PC-3 (cell line): ENCODE measurements around the gene VTCN1. TPM values are rescaled to one million over a fixed set of nuclear protein-coding genes. Genes with fewer than 3 reads are reported as not detected.

Experiments used
- ATAC-seq: fragments of 200-7000 bp; cut with Tn5 transposase; 2 replicates; pipeline ENCODE4 v1.9.1; 2020; ENCODE audit warnings: mild to moderate bottlenecking, moderate library complexity
- BruUV-seq: library from RNA; stranded (reverse); fragments of 400-500 nt; replicated peaks from 2 replicates; lab custom pipeline; 2021; lab: Mats Ljungman, UMichigan
- CTCF ChIA-PET: fragments of 300-600 bp; sonication (Branson Sonifier 250); formaldehyde crosslinking; loops from one replicate; lab custom pipeline; 2022; ENCODE audit warnings: antibody characterized with exemption; lab: Charles Lee
- POLR2A ChIA-PET: fragments of 300-600 bp; sonication (Branson Sonifier 250); formaldehyde crosslinking; loops from one replicate; lab custom pipeline; 2022; ENCODE audit warnings: antibody characterized with exemption; ENCODE audit not compliant: unreplicated experiment; lab: Charles Lee
- DNase-seq: peaks from one replicate; pipeline ENCODE4 v3.0.0-alpha.2; 2015
- H2AFZ ChIP-seq: fragments of 300-600 bp; sonication (generic); 2 replicates; pipeline ENCODE4 v1.6.0; 2016; ENCODE audit warnings: antibody characterized with exemption, low read length
- H3F3A ChIP-seq: fragments of 300-600 bp; sonication (generic); one replicate; pipeline ENCODE4 v1.6.0; 2017; ENCODE audit warnings: antibody characterized with exemption, low read length, control low read depth, mild to moderate bottlenecking; ENCODE audit not compliant: unreplicated experiment
- H3K27ac ChIP-seq: fragments of 300-600 bp; sonication (generic); 2 replicates; pipeline ENCODE4 v1.5.1; 2016; ENCODE audit warnings: mild to moderate bottlenecking, low read length
- H3K27me3 ChIP-seq: fragments of 300-600 bp; sonication (generic); 2 replicates; pipeline ENCODE4 v1.6.1; 2016; ENCODE audit warnings: low read length, mixed read lengths
- H3K36me3 ChIP-seq: fragments of 300-600 bp; sonication (generic); 2 replicates; pipeline ENCODE4 v1.6.1; 2016; ENCODE audit warnings: low read depth, mixed run types, low read length, mixed read lengths
- H3K4me1 ChIP-seq: fragments of 300-600 bp; sonication (generic); 2 replicates; pipeline ENCODE4 v1.5.1; 2016; ENCODE audit warnings: low read length; ENCODE audit not compliant: insufficient read depth
- H3K4me2 ChIP-seq: fragments of 300-600 bp; sonication (generic); 2 replicates; pipeline ENCODE4 v1.6.0; 2016; ENCODE audit warnings: low read length
- H3K4me3 ChIP-seq: fragments of 300-600 bp; sonication (generic); 2 replicates; pipeline ENCODE4 v1.5.1; 2016; ENCODE audit warnings: mild to moderate bottlenecking, low read length, mixed read lengths
- H3K79me2 ChIP-seq: fragments of 300-600 bp; sonication (generic); 2 replicates; pipeline ENCODE4 v1.6.1; 2017; ENCODE audit warnings: low read length, mixed read lengths
- H3K9ac ChIP-seq: fragments of 300-600 bp; sonication (generic); 2 replicates; pipeline ENCODE4 v1.6.0; 2016; ENCODE audit warnings: mild to moderate bottlenecking, low read length
- H3K9me2 ChIP-seq: fragments of 300-600 bp; sonication (generic); replicated peaks from 2 replicates; pipeline ENCODE4 v1.6.1; 2016; ENCODE audit warnings: mixed run types, low read length, mixed read lengths
- H3K9me3 ChIP-seq: fragments of 300-600 bp; sonication (generic); 2 replicates; pipeline ENCODE4 v1.6.1; 2016; ENCODE audit warnings: low read length, mixed read lengths
- H4K20me1 ChIP-seq: fragments of 300-600 bp; sonication (generic); 2 replicates; pipeline ENCODE4 v1.6.1; 2016; ENCODE audit warnings: low read length, mixed read lengths
- CTCF ChIP-seq: fragments of 300-600 bp; sonication (generic); conservative IDR thresholded peaks from 2 replicates; pipeline ENCODE4 v1.5.1; 2017; ENCODE audit warnings: antibody characterized with exemption, low read depth, mild to moderate bottlenecking, low read length
- EZH2 ChIP-seq: fragments of 300-600 bp; sonication (generic); IDR thresholded peaks from one replicate; pipeline ENCODE4 v1.6.1; 2017; ENCODE audit warnings: antibody characterized with exemption, mild to moderate bottlenecking, low read length; ENCODE audit not compliant: unreplicated experiment
- EZH2phosphoT487 ChIP-seq: fragments of 300-600 bp; sonication (generic); IDR thresholded peaks from 2 replicates; pipeline ENCODE4 v1.6.1; 2018; ENCODE audit warnings: mild to moderate bottlenecking, antibody characterized with exemption, low read length, borderline replicate concordance
- intact Hi-C: fragments of 100-400 bp; cut with micrococcal nuclease; formaldehyde crosslinking; loops from 2 replicates; pipeline ENCODE4 v1.9.0; 2023
- total RNA-seq: library from RNA; depleted of rRNA; stranded (reverse); fragments of >200 nt; gene quantifications from 2 replicates; pipeline ENCODE4 v1.2.3, GENCODE V29; 2014

VTCN1 gene
- total RNA-seq, 1 experiment from 2014 or later = not detected

GRCh38 chr1:117205368-117205767 is 5.4 kb downstream of the VTCN1 start:
- Histone ChIP-seq H3K27ac (no peak overlapping the region), H3K9me2 (no peaks in the 10 kb centered on the region), H3K4me1 (peaks cover 13% of the 10 kb centered on the region; the same call in 1 of the 2 replicates), H3K9me3 (no peaks in the 10 kb centered on the region), H3K9ac (no peak overlapping the region), H2AFZ (no peak overlapping the region), H3K79me2 (no peaks in the 10 kb centered on the region), H3K4me2 (no peak overlapping the region), H4K20me1 (no peaks in the 10 kb centered on the region), H3K36me3 (no peaks in the 10 kb centered on the region), H3K27me3 (no peaks in the 10 kb centered on the region), H3F3A (no peaks in the 10 kb centered on the region), H3K4me3 (no peak overlapping the region)
- ChIA-PET CTCF (no interaction called here), POLR2A (no interaction called here)
- BruUV-seq = no TSS peak
- TF ChIP-seq CTCF (no peak), EZH2 (no peak), EZH2phosphoT487 (no peak)
- DNase-seq = no peak
- no peak for ATAC-seq
- intact Hi-C loops = no loop called here

- no TSS peak for BruUV-seq
- H3K36me3 ChIP-seq = no peaks in the 10 kb centered on the region
- POLR2A ChIA-PET = no interaction called here
- no peaks in the 10 kb centered on the region for H3K9me2 ChIP-seq
- ATAC-seq = no peak
- no peaks in the 10 kb centered on the region for H3K27me3 ChIP-seq
- no peak overlapping the region for H3K4me2 ChIP-seq
- H3K27ac ChIP-seq = no peak overlapping the region
- DNase-seq = no peak
- CTCF ChIA-PET = no interaction called here
- no peak overlapping the region for H3K9ac ChIP-seq
- H4K20me1 ChIP-seq = no peaks in the 10 kb centered on the region
- TF ChIP-seq EZH2phosphoT487 (no peak), CTCF (no peak), EZH2 (no peak)
- no peak overlapping the region for H3K4me3 ChIP-seq
- H3K9me3 ChIP-seq = no peaks in the 10 kb centered on the region
- H3K79me2 ChIP-seq = no peaks in the 10 kb centered on the region
- H3F3A ChIP-seq = no peaks in the 10 kb centered on the region
- no peaks in the 10 kb centered on the region for H3K4me1 ChIP-seq
- intact Hi-C loops = no loop called here
- no peak overlapping the region for H2AFZ ChIP-seq
Measured at GRCh38 chr1:117201808-117202207, 8.9 kb downstream of the VTCN1 start.

DNA sequence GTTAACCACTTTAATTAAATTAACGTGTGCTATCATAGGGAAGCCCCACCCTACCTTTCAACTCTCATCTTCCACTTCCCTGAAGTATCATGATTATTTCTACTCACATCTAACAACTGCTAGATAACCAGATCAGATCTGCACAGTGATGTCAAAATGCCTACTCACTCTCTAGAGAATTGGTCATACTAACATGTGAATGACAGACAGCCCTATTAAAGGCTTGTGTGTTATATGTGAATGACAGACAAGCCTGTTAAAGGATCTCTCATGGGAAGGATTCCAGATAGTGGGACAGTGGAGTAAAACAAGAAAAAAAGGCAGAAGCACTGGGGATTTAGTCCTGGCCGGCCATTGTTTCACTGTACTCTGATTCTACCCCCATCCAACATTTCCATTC is 12.6 kb downstream of the VTCN1 start:
- H2AFZ ChIP-seq = no peak overlapping the region
- no peaks in the 10 kb centered on the region for H3K27me3 ChIP-seq
- TF ChIP-seq EZH2 (no peak), EZH2phosphoT487 (no peak), CTCF (no peak)
- intact Hi-C loops = no loop called here
- H4K20me1 ChIP-seq = no peaks in the 10 kb centered on the region
- ChIA-PET POLR2A (no interaction called here), CTCF (no interaction called here)
- H3K9ac ChIP-seq = no peak overlapping the region
- DNase-seq = no peak
- H3K9me2 ChIP-seq = no peaks in the 10 kb centered on the region
- H3K4me3 ChIP-seq = no peak overlapping the region
- H3K36me3 ChIP-seq = no peaks in the 10 kb centered on the region
- H3K4me2 ChIP-seq = no peak overlapping the region
- no peak overlapping the region for H3K27ac ChIP-seq
- no peaks in the 10 kb centered on the region for H3K4me1 ChIP-seq
- H3F3A ChIP-seq = no peaks in the 10 kb centered on the region
- BruUV-seq = no TSS peak
- no peaks in the 10 kb centered on the region for H3K79me2 ChIP-seq
- no peak for ATAC-seq
- H3K9me3 ChIP-seq = no peaks in the 10 kb centered on the region
